ENCODE results near the gene PLCD1.

- TF ChIP-seq CTCF (IDR thresholded peaks at IDR 0.05) (no peak), POLR2A (IDR thresholded peaks at IDR 0.05) (no peak), EP300 (IDR thresholded peaks at IDR 0.05) (no peak)
Measured at GRCh38 chr3:37994639-37994972, 34.8 kb downstream of the PLCD1 start.
